Endothelial cell of umbilical vein (primary cell): ENCODE measurements around the gene BPIFA2. TPM values are rescaled to one million over a fixed set of nuclear protein-coding genes. Genes with fewer than 3 reads are reported as not detected.

Experiments used
- BruUV-seq: library from RNA; stranded (reverse); fragments of 400-500 nt; replicated peaks from 2 replicates; lab custom pipeline; 2021; lab: Mats Ljungman, UMichigan
- CTCF ChIA-PET: fragments of 300-600, 350-600 bp; sonication (Branson Sonifier 250); formaldehyde crosslinking; loops from one replicate; lab custom pipeline; 2021; ENCODE audit warnings: antibody characterized with exemption, inconsistent platforms; lab: Charles Lee
- POLR2A ChIA-PET: fragments of 300-600, 350-600 bp; sonication (Branson Sonifier 250); formaldehyde crosslinking; loops from one replicate; lab custom pipeline; 2021; ENCODE audit warnings: antibody characterized with exemption, inconsistent platforms; lab: Charles Lee
- DNase-seq: peaks from one replicate; pipeline ENCODE4 v3.0.0-alpha.2; 2011; ENCODE audit warnings: low read depth, low spot score
- FAIRE-seq: peaks from 2 replicates; lab custom pipeline; 2011; peaks lifted over from hg19 to GRCh38; lab: Jason Lieb, UNC
- H2AFZ ChIP-seq: 2 replicates; pipeline ENCODE4 v1.6.0; 2012; ENCODE audit warnings: low read depth, low read length, control low read depth, inconsistent platforms
- H3K27ac ChIP-seq: 2 replicates; pipeline ENCODE4 v1.5.1; 2011; ENCODE audit warnings: low read depth, mild to moderate bottlenecking, control low read depth, low read length, moderate library complexity; ENCODE audit not compliant: insufficient read depth
- H3K27me3 ChIP-seq, 2 experiments: 2 replicates each; pipeline versions ENCODE4 v1.6.0 to v1.6.1; 2011; ENCODE audit warnings: low read length in 2 of 2, mixed read lengths in 1 of 2; ENCODE audit not compliant: control insufficient read depth in 2 of 2, insufficient read depth in 2 of 2
- H3K36me3 ChIP-seq, 2 experiments: 2 replicates in 1 of 2; 3 replicates in 1 of 2; pipeline ENCODE4 v1.5.1; 2011; ENCODE audit warnings: low read length in 2 of 2, mild to moderate bottlenecking in 1 of 2, moderate library complexity in 1 of 2; ENCODE audit not compliant: control insufficient read depth in 2 of 2, insufficient read depth in 2 of 2; ENCODE audit errors: extremely low read depth in 1 of 2
- H3K4me1 ChIP-seq: 3 replicates; pipeline ENCODE4 v1.5.1; 2011; ENCODE audit warnings: mild to moderate bottlenecking, low read length; ENCODE audit not compliant: control insufficient read depth, insufficient read depth; ENCODE audit errors: extremely low read depth
- H3K4me2 ChIP-seq: 2 replicates; pipeline ENCODE4 v1.6.1; 2011; ENCODE audit warnings: low read length, control low read depth, mixed read lengths; ENCODE audit not compliant: insufficient read depth
- H3K4me3 ChIP-seq, 3 experiments: fragments of 200-600 bp in 1 of 3; sonication (generic), shearing (Covaris generic) in 1 of 3; replicated peaks in 1 of 3; 2 replicates each; pipeline ENCODE4 v1.5.1; 2011 to 2016; ENCODE audit warnings: control low read depth in 3 of 3, low read length in 3 of 3, mild to moderate bottlenecking in 2 of 3, inconsistent platforms in 1 of 3, low read depth in 1 of 3, moderate library complexity in 1 of 3; ENCODE audit not compliant: insufficient read depth in 1 of 3
- H3K79me2 ChIP-seq: 2 replicates; pipeline ENCODE4 v1.6.0; 2012; ENCODE audit warnings: low read length, inconsistent platforms; ENCODE audit not compliant: control insufficient read depth, insufficient read depth
- H3K9ac ChIP-seq: replicated peaks from 2 replicates; pipeline ENCODE3; 2011; ENCODE audit warnings: low read length, control low read depth; ENCODE audit not compliant: insufficient read depth; ENCODE audit errors: extremely low read depth
- H3K9me1 ChIP-seq: replicated peaks from 3 replicates; pipeline ENCODE4 v1.6.0; 2011; ENCODE audit warnings: mild to moderate bottlenecking, low read length; ENCODE audit not compliant: control insufficient read depth, insufficient read depth; ENCODE audit errors: extremely low read depth
- H3K9me3 ChIP-seq: replicated peaks from 2 replicates; pipeline ENCODE4 v1.5.1; 2012; ENCODE audit warnings: low read length, inconsistent platforms; ENCODE audit not compliant: control insufficient read depth, insufficient read depth
- H4K20me1 ChIP-seq: replicated peaks from 2 replicates; pipeline ENCODE3; 2011; ENCODE audit warnings: mild to moderate bottlenecking, low read length; ENCODE audit not compliant: control insufficient read depth, insufficient read depth; ENCODE audit errors: extremely low read depth
- CTCF ChIP-seq, 2 donors: IDR thresholded peaks; 1 replicate in 1 of 2; 2 replicates in 1 of 2; pipeline ENCODE4 v1.5.1; 2011; ENCODE audit warnings: low read length in 2 of 2, mild to moderate bottlenecking in 2 of 2, moderate library complexity in 2 of 2, control low read depth in 1 of 2, inconsistent platforms in 1 of 2, low read depth in 1 of 2; ENCODE audit not compliant: insufficient read depth in 1 of 2; ENCODE audit errors: extremely low read depth in 1 of 2
- EZH2 ChIP-seq: IDR thresholded peaks from 2 replicates; pipeline ENCODE4 v1.6.1; 2012; ENCODE audit warnings: borderline replicate concordance, low read depth, mild to moderate bottlenecking, moderate library complexity, low read length, inconsistent platforms; ENCODE audit not compliant: severe bottlenecking
- FOS ChIP-seq: IDR thresholded peaks from 2 replicates; pipeline ENCODE4 v1.6.1; 2011; ENCODE audit warnings: mild to moderate bottlenecking, low read length, moderate library complexity, borderline replicate concordance; ENCODE audit not compliant: insufficient read depth
- GATA2 ChIP-seq: IDR thresholded peaks from 2 replicates; pipeline ENCODE4 v1.7.0; 2011; ENCODE audit warnings: low read depth, mild to moderate bottlenecking, moderate library complexity, mixed read lengths, low read length; ENCODE audit not compliant: insufficient read length, insufficient read depth
- JUN ChIP-seq: IDR thresholded peaks from 2 replicates; pipeline ENCODE4 v1.6.1; 2011; ENCODE audit warnings: borderline replicate concordance, low read depth; ENCODE audit not compliant: insufficient read length, insufficient read depth
- MYC ChIP-seq: IDR thresholded peaks from one replicate; pipeline ENCODE4 v1.6.1; 2011; ENCODE audit warnings: mild to moderate bottlenecking, low read depth, low read length
- POLR2A ChIP-seq: IDR thresholded peaks from 2 replicates; pipeline ENCODE4 v1.6.1; 2012; ENCODE audit warnings: low read depth, mild to moderate bottlenecking, control low read depth, low read length
- POLR2AphosphoS5 ChIP-seq: IDR thresholded peaks from 2 replicates; pipeline ENCODE4 v1.6.1; 2012; ENCODE audit warnings: low read depth, mild to moderate bottlenecking, control low read depth, low read length, moderate library complexity; ENCODE audit not compliant: insufficient read depth
- dilution Hi-C: fragments of 300-500 bp; cut with MboI; formaldehyde crosslinking; loops from one replicate; pipeline ENCODE4 v1.15.0; 2019; ENCODE audit warnings: low sequenced_read_pairs; ENCODE audit not compliant: extremely low pct_ligation_motif_present
- intact Hi-C: fragments of 100-400 bp; cut with micrococcal nuclease; formaldehyde crosslinking; loops from one replicate; pipeline ENCODE4 v1.10.0; 2022
- polyA plus RNA-seq, 4 experiments: library from polyadenylated mRNA; depleted of rRNA in 3 of 4; stranded (reverse) in 3 of 4; unstranded in 1 of 4; fragments of >200 nt; gene quantifications; 2 replicates each; pipeline versions ENCODE4 v1.2.1 to v1.2.3, GENCODE V29; 2011 to 2012; ENCODE audit warnings: missing spikeins in 1 of 4
- total RNA-seq: library from RNA; stranded (reverse); gene quantifications from 2 replicates; pipeline ENCODE4 v1.2.3, GENCODE V29; 2021
- TF ChIP-seq, protein P1 (sequence below): IDR thresholded peaks from 2 replicates; pipeline ENCODE4 v1.6.1; 2011; ENCODE audit not compliant: insufficient read depth, insufficient read length

BPIFA2 gene
- total and polyA plus RNA-seq, 2 donors (not counting 3 experiments of a cell fraction or from before 2014, with no cell fraction given), result not detected

DNA sequence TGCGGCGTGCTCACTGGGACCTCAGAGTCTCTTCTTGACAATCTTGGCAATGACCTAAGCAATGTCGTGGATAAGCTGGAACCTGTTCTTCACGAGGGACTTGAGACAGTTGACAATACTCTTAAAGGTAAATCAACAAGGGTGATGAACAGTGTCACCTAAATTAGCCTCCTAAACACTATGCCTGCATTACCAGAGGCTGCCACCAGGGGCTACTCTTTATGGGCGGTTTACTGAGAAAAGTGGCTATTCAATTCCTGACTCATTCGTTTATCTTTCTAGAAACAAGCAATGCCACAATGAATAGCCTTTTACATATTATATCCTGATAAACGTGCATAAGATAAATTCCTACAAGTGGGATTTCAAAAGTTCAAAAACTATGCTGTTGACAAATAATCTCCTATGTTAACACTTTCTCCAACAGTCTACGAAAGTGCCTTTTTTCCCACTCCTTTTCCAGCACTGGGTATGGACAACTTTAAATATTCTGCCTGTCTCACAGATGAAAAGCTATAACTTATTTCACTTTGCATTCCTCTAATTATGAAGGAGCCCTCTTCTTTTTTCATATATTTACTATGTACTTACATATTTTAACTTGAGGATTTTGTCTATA is 1.3 kb downstream of the BPIFA2 start:
- Histone ChIP-seq H3K9ac (no peak overlapping the region), H2AFZ (no peak overlapping the region), H4K20me1 (no peaks in the 10 kb centered on the region), H3K4me1 (no peaks in the 10 kb centered on the region), H3K27ac (no peak overlapping the region), H3K27me3 (no peaks in the 10 kb centered on the region), H3K9me1 (no peaks in the 10 kb centered on the region), H3K79me2 (no peaks in the 10 kb centered on the region), H3K4me2 (no peak overlapping the region), H3K9me3 (no peaks in the 10 kb centered on the region), H3K4me3 (no peak overlapping the region), H3K36me3 (no peaks in the 10 kb centered on the region)
- TF ChIP-seq CTCF (IDR thresholded peaks at IDR 0.05; ENCODE audit: extremely low read depth in 1 of 2, insufficient read depth in 1 of 2, low read depth in 1 of 2, low read length in 2 of 2) (peak; percentile 31 to 46), POLR2A (no peak), EZH2 (no peak)
- ChIA-PET POLR2A (no interaction called here), CTCF (no interaction called here)
- intact Hi-C loops (no loop called here), dilution Hi-C loops (no loop called here)
- no peak for FAIRE-seq
- DNase-seq, result no peak
- BruUV-seq, result no TSS peak

GRCh38 chr20:33172781-33173180 is 4.8 kb downstream of the BPIFA2 start:
- H3K9me3 ChIP-seq, result no peaks in the 10 kb centered on the region
- no peak overlapping the region for H3K27ac ChIP-seq
- no peaks in the 10 kb centered on the region for H4K20me1 ChIP-seq
- no peaks in the 10 kb centered on the region for H3K4me1 ChIP-seq
- intact Hi-C loops (no loop called here), dilution Hi-C loops (no loop called here)
- DNase-seq (no peak), FAIRE-seq (no peak)
- BruUV-seq, result no TSS peak
- no peak overlapping the region for H3K9ac ChIP-seq
- H3K79me2 ChIP-seq, result no peaks in the 10 kb centered on the region
- no peak overlapping the region for H3K4me3 ChIP-seq
- H2AFZ ChIP-seq, result no peak overlapping the region
- ChIA-PET POLR2A (no interaction called here), CTCF (no interaction called here)
- H3K27me3 ChIP-seq, result no peaks in the 10 kb centered on the region
- no peak overlapping the region for H3K4me2 ChIP-seq
- H3K36me3 ChIP-seq, result no peaks in the 10 kb centered on the region
- no peaks in the 10 kb centered on the region for H3K9me1 ChIP-seq
- TF ChIP-seq POLR2A (no peak), POLR2AphosphoS5 (no peak), MYC (no peak), FOS (no peak), EZH2 (no peak), JUN (no peak), CTCF (IDR thresholded peaks at IDR 0.05; ENCODE audit: extremely low read depth in 1 of 2, insufficient read depth in 1 of 2, low read depth in 1 of 2, low read length in 2 of 2) (no peak), GATA2 (no peak)
- TF ChIP-seq, protein P1, sequence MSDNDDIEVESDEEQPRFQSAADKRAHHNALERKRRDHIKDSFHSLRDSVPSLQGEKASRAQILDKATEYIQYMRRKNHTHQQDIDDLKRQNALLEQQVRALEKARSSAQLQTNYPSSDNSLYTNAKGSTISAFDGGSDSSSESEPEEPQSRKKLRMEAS, result no peak
